Measurements from ENCODE around the gene DHRS2.
"Not testable (repeated sequence)": the region's sequence is repeated elsewhere in the genome, so short reads cannot be mapped to it uniquely, and the experiment has no call there.

DHRS2 gene

GRCh38 chr14:23636317-23637211 lies at the start of gene DHRS2:
Gene DHRS2, plus strand, starts transcription at chr14:23636364. Its CDS starts 2,501 bp downstream, at chr14:23638865.
- H3K4me3 ChIP-seq (ENCODE audit: low read depth, low read length): no peak within 1 kb of the TSS
- DNase-seq (ENCODE audit: low read depth): no peak

- no peak overlapping the region for H3K4me3 ChIP-seq (ENCODE audit: low read depth, low read length)
- DNase-seq (ENCODE audit: low read depth): peak; percentile 64
Measured at GRCh38 chr14:23588884-23589598, 47.1 kb upstream of the DHRS2 start.

- DNase-seq (ENCODE audit: low read depth): no peak
- no peak overlapping the region for H3K4me3 ChIP-seq (ENCODE audit: low read depth, low read length)
Measured at GRCh38 chr14:23589606-23590005, 46.6 kb upstream of the DHRS2 start.

- H3K4me3 ChIP-seq (ENCODE audit: low read depth, low read length): no peak overlapping the region
- no peak for DNase-seq (ENCODE audit: low read depth)
Measured at GRCh38 chr14:23590198-23590597, 46.0 kb upstream of the DHRS2 start.

- H3K4me3 ChIP-seq (ENCODE audit: low read depth, low read length); DNase-seq (ENCODE audit: low read depth): not testable (repeated sequence)
Measured at GRCh38 chr14:23594191-23594590, 42.0 kb upstream of the DHRS2 start.

- no peak for DNase-seq (ENCODE audit: low read depth)
- H3K4me3 ChIP-seq (ENCODE audit: low read depth, low read length): no peak overlapping the region
Measured at GRCh38 chr14:23600322-23600707, 35.8 kb upstream of the DHRS2 start.

- DNase-seq (ENCODE audit: low read depth): no peak
- no peak overlapping the region for H3K4me3 ChIP-seq (ENCODE audit: low read depth, low read length)
Measured at GRCh38 chr14:23600806-23601205, 35.4 kb upstream of the DHRS2 start.

- no peak overlapping the region for H3K4me3 ChIP-seq (ENCODE audit: low read depth, low read length)
- DNase-seq (ENCODE audit: low read depth): no peak
Measured at GRCh38 chr14:23601424-23601823, 34.7 kb upstream of the DHRS2 start.

- no peak for DNase-seq (ENCODE audit: low read depth)
- no peak overlapping the region for H3K4me3 ChIP-seq (ENCODE audit: low read depth, low read length)
Measured at GRCh38 chr14:23601845-23602180, 34.4 kb upstream of the DHRS2 start.

GRCh38 chr14:23602181-23603095 lies 33.7 kb upstream of the DHRS2 start:
- no peak for DNase-seq (ENCODE audit: low read depth)
- no peak overlapping the region for H3K4me3 ChIP-seq (ENCODE audit: low read depth, low read length)

- no peak for DNase-seq (ENCODE audit: low read depth)
- H3K4me3 ChIP-seq (ENCODE audit: low read depth, low read length): no peak overlapping the region
Measured at GRCh38 chr14:23603103-23603502, 33.1 kb upstream of the DHRS2 start.

GRCh38 chr14:23604148-23604547 lies 32.0 kb upstream of the DHRS2 start:
- no peak for DNase-seq (ENCODE audit: low read depth)
- no peak overlapping the region for H3K4me3 ChIP-seq (ENCODE audit: low read depth, low read length)

GRCh38 chr14:23604675-23605170 lies 31.4 kb upstream of the DHRS2 start:
- H3K4me3 ChIP-seq (ENCODE audit: low read depth, low read length): no peak overlapping the region
- no peak for DNase-seq (ENCODE audit: low read depth)

- DNase-seq (ENCODE audit: low read depth): no peak
Measured at GRCh38 chr14:23605931-23606585, 30.1 kb upstream of the DHRS2 start.

GRCh38 chr14:23608454-23608853 lies 27.7 kb upstream of the DHRS2 start:
- no peak for DNase-seq (ENCODE audit: low read depth)
- H3K4me3 ChIP-seq (ENCODE audit: low read depth, low read length): no peak overlapping the region

More at GRCh38 chr14:23605931-23606585, 30.1 kb upstream of the DHRS2 start:
- H3K4me3 ChIP-seq (ENCODE audit: low read depth, low read length): no peak overlapping the region

GRCh38 chr14:23609001-23609400 lies 27.2 kb upstream of the DHRS2 start:
- H3K4me3 ChIP-seq (ENCODE audit: low read depth, low read length): no peak overlapping the region

GRCh38 chr14:23609411-23610089 lies 26.6 kb upstream of the DHRS2 start:
- not testable (repeated sequence) for H3K4me3 ChIP-seq (ENCODE audit: low read depth, low read length); DNase-seq (ENCODE audit: low read depth)

More at GRCh38 chr14:23609001-23609400, 27.2 kb upstream of the DHRS2 start:
- DNase-seq (ENCODE audit: low read depth): no peak

GRCh38 chr14:23610090-23610814 lies 25.9 kb upstream of the DHRS2 start:
- DNase-seq (ENCODE audit: low read depth): no peak
- no peak overlapping the region for H3K4me3 ChIP-seq (ENCODE audit: low read depth, low read length)

All from skeletal muscle cell (primary cell).